ENCODE data around the gene FGF6.

The FGF6 gene

GRCh38 chr12:4448371-4448940, 2.8 kb upstream of the FGF6 start:
- H3K27me3 ChIP-seq (replicated peaks in 2 of 5; ENCODE audit: control insufficient read depth in 4 of 5, insufficient read depth in 5 of 5, low read length in 4 of 5) = peaks cover 0 to 2% (median 0%) of the 10 kb centered on the region in 5 experiments
- H3K9me3 ChIP-seq (ENCODE audit: control extremely low read depth in 1 of 5, control insufficient read depth in 4 of 5, insufficient read depth in 2 of 5, low read depth in 1 of 5, low read length in 4 of 5) = peaks cover 0 to 2% (median 0%) of the 10 kb centered on the region in 5 experiments
- no peak overlapping the region for H3K4me3 ChIP-seq (ENCODE audit: control insufficient read depth in 1 of 7, extremely low read depth in 1 of 7, insufficient read depth in 4 of 7, low read depth in 2 of 7, low read length in 6 of 7)
- ChIA-PET CTCF (interaction anchor here (1.3 kb wide), 1 partner anchor 12 kb away, joined by 4 read pairs; no protein-coding TSS in a partner anchor), POLR2A (no interaction called here)
- H3K4me1 ChIP-seq (ENCODE audit: control extremely low read depth in 1 of 4, control insufficient read depth in 4 of 4, insufficient read depth in 4 of 4, low read length in 3 of 4) = peaks cover 0 to 15% (median 0%) of the 10 kb centered on the region in 4 experiments
- 97% methylated on average over 3 of the region's 6 CpGs for WGBS (ENCODE audit: insufficient coverage)
- H3K36me3 ChIP-seq (ENCODE audit: control insufficient read depth in 4 of 4, insufficient read depth in 4 of 4, low read length in 3 of 4) = no peaks in the 10 kb centered on the region
- DNase-seq = no peak
- no peak overlapping the region for H3K27ac ChIP-seq (ENCODE audit: insufficient read depth in 1 of 2, low read depth in 1 of 2, low read length in 2 of 2, poor library complexity in 1 of 2, severe bottlenecking in 2 of 2)

GRCh38 chr12:4447151-4447550, 1.5 kb upstream of the FGF6 start:
- no peak for DNase-seq
- Histone ChIP-seq H3K27ac (ENCODE audit: insufficient read depth in 1 of 2, low read depth in 1 of 2, low read length in 2 of 2, poor library complexity in 1 of 2, severe bottlenecking in 2 of 2) (no peak overlapping the region), H3K36me3 (ENCODE audit: control insufficient read depth in 4 of 4, insufficient read depth in 4 of 4, low read length in 3 of 4) (no peaks in the 10 kb centered on the region), H3K9me3 (ENCODE audit: control extremely low read depth in 1 of 5, control insufficient read depth in 4 of 5, insufficient read depth in 2 of 5, low read depth in 1 of 5, low read length in 4 of 5) (no peaks in the 10 kb centered on the region), H3K4me3 (ENCODE audit: control insufficient read depth in 1 of 7, extremely low read depth in 1 of 7, insufficient read depth in 4 of 7, low read depth in 2 of 7, low read length in 6 of 7) (no peak overlapping the region), H3K27me3 (replicated peaks in 2 of 5; ENCODE audit: control insufficient read depth in 4 of 5, insufficient read depth in 5 of 5, low read length in 4 of 5) (no peaks in the 10 kb centered on the region), H3K4me1 (ENCODE audit: control extremely low read depth in 1 of 4, control insufficient read depth in 4 of 4, insufficient read depth in 4 of 4, low read length in 3 of 4) (peaks cover 0 to 15% (median 0%) of the 10 kb centered on the region in 4 experiments)
- ChIA-PET CTCF (interaction anchor here (0.9 to 1.3 kb wide), 3 partner anchors 10 to 20 kb away, joined by 3 to 4 read pairs (median 3); no protein-coding TSS in a partner anchor), POLR2A (no interaction called here)
- 97% methylated on average over 3 of the region's 3 CpGs for WGBS (ENCODE audit: insufficient coverage)

GRCh38 chr12:4446335-4446734, 720 bp upstream of the FGF6 start:
- H3K4me1 ChIP-seq (ENCODE audit: control extremely low read depth in 1 of 4, control insufficient read depth in 4 of 4, insufficient read depth in 4 of 4, low read length in 3 of 4) = peaks cover 0 to 11% (median 0%) of the 10 kb centered on the region in 4 experiments
- H3K4me3 ChIP-seq (ENCODE audit: control insufficient read depth in 1 of 7, extremely low read depth in 1 of 7, insufficient read depth in 4 of 7, low read depth in 2 of 7, low read length in 6 of 7) = no peak overlapping the region
- ChIA-PET POLR2A (interaction anchor here (0.5 kb wide), 1 partner anchor 109 kb away, joined by 3 read pairs; no protein-coding TSS in a partner anchor), CTCF (interaction anchor here (0.9 kb wide), 1 partner anchor 12 kb away, joined by 3 read pairs; no protein-coding TSS in a partner anchor)
- H3K27ac ChIP-seq (ENCODE audit: insufficient read depth in 1 of 2, low read depth in 1 of 2, low read length in 2 of 2, poor library complexity in 1 of 2, severe bottlenecking in 2 of 2) = no peak overlapping the region
- H3K27me3 ChIP-seq (replicated peaks in 2 of 5; ENCODE audit: control insufficient read depth in 4 of 5, insufficient read depth in 5 of 5, low read length in 4 of 5) = no peaks in the 10 kb centered on the region
- no peak for DNase-seq
- no peaks in the 10 kb centered on the region for H3K9me3 ChIP-seq (ENCODE audit: control extremely low read depth in 1 of 5, control insufficient read depth in 4 of 5, insufficient read depth in 2 of 5, low read depth in 1 of 5, low read length in 4 of 5)
- no peaks in the 10 kb centered on the region for H3K36me3 ChIP-seq (ENCODE audit: control insufficient read depth in 4 of 4, insufficient read depth in 4 of 4, low read length in 3 of 4)
- 100% methylated on average over 1 of the region's 2 CpGs for whole genome bisulfite sequencing (ENCODE audit: insufficient coverage)

GRCh38 chr12:4444031-4444430, 1.6 kb downstream of the FGF6 start:
- Histone ChIP-seq H3K27me3 (replicated peaks in 2 of 5; ENCODE audit: control insufficient read depth in 4 of 5, insufficient read depth in 5 of 5, low read length in 4 of 5) (no peaks in the 10 kb centered on the region), H3K9me3 (ENCODE audit: control extremely low read depth in 1 of 5, control insufficient read depth in 4 of 5, insufficient read depth in 2 of 5, low read depth in 1 of 5, low read length in 4 of 5) (no peaks in the 10 kb centered on the region), H3K27ac (ENCODE audit: insufficient read depth in 1 of 2, low read depth in 1 of 2, low read length in 2 of 2, poor library complexity in 1 of 2, severe bottlenecking in 2 of 2) (no peak overlapping the region), H3K4me3 (ENCODE audit: control insufficient read depth in 1 of 7, extremely low read depth in 1 of 7, insufficient read depth in 4 of 7, low read depth in 2 of 7, low read length in 6 of 7) (no peak overlapping the region), H3K36me3 (ENCODE audit: control insufficient read depth in 4 of 4, insufficient read depth in 4 of 4, low read length in 3 of 4) (no peaks in the 10 kb centered on the region), H3K4me1 (ENCODE audit: control extremely low read depth in 1 of 4, control insufficient read depth in 4 of 4, insufficient read depth in 4 of 4, low read length in 3 of 4) (peaks cover 0 to 18% (median 2%) of the 10 kb centered on the region in 4 experiments)
- ChIA-PET POLR2A (no interaction called here), CTCF (no interaction called here)
- DNase-seq = no peak
- WGBS (ENCODE audit: insufficient coverage) = over 99% methylated on average over 7 of the region's 8 CpGs

GRCh38 chr12:4443616-4444015, 2.0 kb downstream of the FGF6 start:
- Histone ChIP-seq H3K4me1 (ENCODE audit: control extremely low read depth in 1 of 4, control insufficient read depth in 4 of 4, insufficient read depth in 4 of 4, low read length in 3 of 4) (peaks cover 0 to 22% (median 2%) of the 10 kb centered on the region in 4 experiments), H3K4me3 (ENCODE audit: control insufficient read depth in 1 of 7, extremely low read depth in 1 of 7, insufficient read depth in 4 of 7, low read depth in 2 of 7, low read length in 6 of 7) (no peak overlapping the region), H3K9me3 (ENCODE audit: control extremely low read depth in 1 of 5, control insufficient read depth in 4 of 5, insufficient read depth in 2 of 5, low read depth in 1 of 5, low read length in 4 of 5) (no peaks in the 10 kb centered on the region), H3K36me3 (ENCODE audit: control insufficient read depth in 4 of 4, insufficient read depth in 4 of 4, low read length in 3 of 4) (no peaks in the 10 kb centered on the region), H3K27me3 (replicated peaks in 2 of 5; ENCODE audit: control insufficient read depth in 4 of 5, insufficient read depth in 5 of 5, low read length in 4 of 5) (no peaks in the 10 kb centered on the region), H3K27ac (ENCODE audit: insufficient read depth in 1 of 2, low read depth in 1 of 2, low read length in 2 of 2, poor library complexity in 1 of 2, severe bottlenecking in 2 of 2) (no peak overlapping the region)
- ChIA-PET CTCF (no interaction called here), POLR2A (no interaction called here)
- 92% methylated on average over 17 of the region's 17 CpGs for WGBS (ENCODE audit: insufficient coverage)
- DNase-seq = no peak

GRCh38 chr12:4441355-4442335, 4.0 kb downstream of the FGF6 start:
- Histone ChIP-seq H3K4me3 (ENCODE audit: control insufficient read depth in 1 of 7, extremely low read depth in 1 of 7, insufficient read depth in 4 of 7, low read depth in 2 of 7, low read length in 6 of 7) (no peak overlapping the region), H3K27me3 (replicated peaks in 2 of 5; ENCODE audit: control insufficient read depth in 4 of 5, insufficient read depth in 5 of 5, low read length in 4 of 5) (no peaks in the 10 kb centered on the region), H3K36me3 (ENCODE audit: control insufficient read depth in 4 of 4, insufficient read depth in 4 of 4, low read length in 3 of 4) (no peaks in the 10 kb centered on the region), H3K4me1 (ENCODE audit: control extremely low read depth in 1 of 4, control insufficient read depth in 4 of 4, insufficient read depth in 4 of 4, low read length in 3 of 4) (peaks cover 0 to 22% (median 2%) of the 10 kb centered on the region in 4 experiments), H3K27ac (ENCODE audit: insufficient read depth in 1 of 2, low read depth in 1 of 2, low read length in 2 of 2, poor library complexity in 1 of 2, severe bottlenecking in 2 of 2) (no peak overlapping the region), H3K9me3 (ENCODE audit: control extremely low read depth in 1 of 5, control insufficient read depth in 4 of 5, insufficient read depth in 2 of 5, low read depth in 1 of 5, low read length in 4 of 5) (no peaks in the 10 kb centered on the region)
- ChIA-PET CTCF (no interaction called here), POLR2A (no interaction called here)
- WGBS (ENCODE audit: insufficient coverage) = 80% methylated on average over 8 of the region's 19 CpGs
- DNase-seq = no peak
